GM18858 (cell line): Measurements from ENCODE around the gene BCL2A1.
"Not testable (repeated sequence)": the region's sequence is repeated elsewhere in the genome, so short reads cannot be mapped to it uniquely, and the experiment has no call there.

Experiments used
- ATAC-seq: cut with Tn5 transposase; IDR thresholded peaks from one replicate; pipeline ENCODE4 v1.9.1; 2021; ENCODE audit not compliant: unreplicated experiment

BCL2A1 gene

GRCh38 chr15:79989682-79990081 is 18.7 kb upstream of the BCL2A1 start:
- no peak for ATAC-seq

- ATAC-seq: no peak
Measured at GRCh38 chr15:79989183-79989582, 18.2 kb upstream of the BCL2A1 start.

- no peak for ATAC-seq
Measured at GRCh38 chr15:79988448-79989117, 17.6 kb upstream of the BCL2A1 start.

- ATAC-seq: no peak
Measured at GRCh38 chr15:79987969-79988368, 17.0 kb upstream of the BCL2A1 start.

GRCh38 chr15:79987569-79987955 is 16.6 kb upstream of the BCL2A1 start:
- no peak for ATAC-seq

GRCh38 chr15:79981831-79982455 is 10.9 kb upstream of the BCL2A1 start:
- no peak for ATAC-seq

- peak; percentile 73 for ATAC-seq
Measured at GRCh38 chr15:79978655-79979514, 7.9 kb upstream of the BCL2A1 start.

GRCh38 chr15:79978260-79978654 is 7.3 kb upstream of the BCL2A1 start:
- no peak for ATAC-seq

- ATAC-seq: no peak
Measured at GRCh38 chr15:79977431-79978054, 6.5 kb upstream of the BCL2A1 start.

GRCh38 chr15:79973456-79974195 is 2.6 kb upstream of the BCL2A1 start:
- ATAC-seq: no peak

GRCh38 chr15:79972863-79973262 is 1.9 kb upstream of the BCL2A1 start:
- ATAC-seq: no peak

- no peak for ATAC-seq
Measured at GRCh38 chr15:79970181-79970580, 815 bp downstream of the BCL2A1 start.

- no peak for ATAC-seq
Measured at GRCh38 chr15:79969146-79969545, 1.9 kb downstream of the BCL2A1 start.

GRCh38 chr15:79967298-79968182 is 3.5 kb downstream of the BCL2A1 start:
- ATAC-seq: no peak

- no peak for ATAC-seq
Measured at GRCh38 chr15:79966634-79967297, 4.2 kb downstream of the BCL2A1 start.

GRCh38 chr15:79965846-79966630 is 5.0 kb downstream of the BCL2A1 start:
- no peak for ATAC-seq

- ATAC-seq: no peak
Measured at GRCh38 chr15:79964232-79964805, 6.7 kb downstream of the BCL2A1 start.

- not testable (repeated sequence) for ATAC-seq
Measured at GRCh38 chr15:79962921-79963320, 8.1 kb downstream of the BCL2A1 start.
